ENCODE measurements around the gene SUGP2.

Gene SUGP2

GRCh38 chr19:19059018-19059836 is 25.9 kb upstream of the SUGP2 start:
- ATAC-seq (no peak), DNase-seq (no peak)

GRCh38 chr19:19057720-19058119 is 24.4 kb upstream of the SUGP2 start:
- no peak for DNase-seq
- no peak for ATAC-seq

GRCh38 chr19:19057317-19057716 is 24.0 kb upstream of the SUGP2 start:
- DNase-seq (no peak), ATAC-seq (no peak)

- DNase-seq, result no peak
These were observed 23.4 kb upstream of the SUGP2 start for GRCh38 chr19:19056636-19057275.

GRCh38 chr19:19055701-19056100 is 22.4 kb upstream of the SUGP2 start:
- DNase-seq, result no peak
- ATAC-seq, result no peak

More at GRCh38 chr19:19056636-19057275, 23.4 kb upstream of the SUGP2 start:
- no peak for ATAC-seq

GRCh38 chr19:19054939-19055440 is 21.7 kb upstream of the SUGP2 start:
- ATAC-seq, result no peak
- DNase-seq, result no peak

GRCh38 chr19:19054315-19054938 is 21.1 kb upstream of the SUGP2 start:
- ATAC-seq, result no peak
- no peak for DNase-seq

GRCh38 chr19:19053508-19054314 is 20.4 kb upstream of the SUGP2 start:
- DNase-seq (peak; percentile 68), ATAC-seq (peak; percentile 47)

GRCh38 chr19:19052921-19053320 is 19.6 kb upstream of the SUGP2 start:
- no peak for DNase-seq
- no peak for ATAC-seq

GRCh38 chr19:19051478-19052213 is 18.3 kb upstream of the SUGP2 start:
- ATAC-seq, result no peak
- no peak for DNase-seq

- no peak for DNase-seq
- ATAC-seq, result no peak
These were observed 17.4 kb upstream of the SUGP2 start for GRCh38 chr19:19050731-19051130.

GRCh38 chr19:19050104-19050503 is 16.8 kb upstream of the SUGP2 start:
- ATAC-seq, result no peak
- DNase-seq, result no peak

- no peak for ATAC-seq
- no peak for DNase-seq
These were observed 16.1 kb upstream of the SUGP2 start for GRCh38 chr19:19049406-19049805.

- DNase-seq (no peak), ATAC-seq (no peak)
These were observed 10.6 kb upstream of the SUGP2 start for GRCh38 chr19:19043881-19044280.

GRCh38 chr19:19043481-19043880 is 10.2 kb upstream of the SUGP2 start:
- DNase-seq (no peak), ATAC-seq (no peak)

- no peak for ATAC-seq
These were observed 9.5 kb upstream of the SUGP2 start for GRCh38 chr19:19042732-19043280.

GRCh38 chr19:19040417-19040816 is 7.1 kb upstream of the SUGP2 start:
- DNase-seq, result no peak
- no peak for ATAC-seq

More at GRCh38 chr19:19042732-19043280, 9.5 kb upstream of the SUGP2 start:
- DNase-seq, result no peak

- ATAC-seq (peak; percentile 53), DNase-seq (no peak)
These were observed 6.6 kb upstream of the SUGP2 start for GRCh38 chr19:19039901-19040300.

- peak; percentile 73 for ATAC-seq
- DNase-seq, result peak; percentile 80
These were observed 897 bp upstream of the SUGP2 start for GRCh38 chr19:19034204-19034624.

GRCh38 chr19:19033176-19033425 is 216 bp downstream of the SUGP2 start:
- DNase-seq (no peak), ATAC-seq (no peak)

- peak; percentile 74 for ATAC-seq
These were observed 719 bp downstream of the SUGP2 start for GRCh38 chr19:19032420-19033175.

More at GRCh38 chr19:19032420-19033175, 719 bp downstream of the SUGP2 start:
- peak; percentile 90 for DNase-seq
